ENCODE results near the gene KCNK3. TPM values are rescaled to one million over a fixed set of nuclear protein-coding genes. Genes with fewer than 3 reads are reported as not detected.

The KCNK3 gene
- total RNA-seq, 1 donor from 2014 or later = 21.7 TPM

DNA sequence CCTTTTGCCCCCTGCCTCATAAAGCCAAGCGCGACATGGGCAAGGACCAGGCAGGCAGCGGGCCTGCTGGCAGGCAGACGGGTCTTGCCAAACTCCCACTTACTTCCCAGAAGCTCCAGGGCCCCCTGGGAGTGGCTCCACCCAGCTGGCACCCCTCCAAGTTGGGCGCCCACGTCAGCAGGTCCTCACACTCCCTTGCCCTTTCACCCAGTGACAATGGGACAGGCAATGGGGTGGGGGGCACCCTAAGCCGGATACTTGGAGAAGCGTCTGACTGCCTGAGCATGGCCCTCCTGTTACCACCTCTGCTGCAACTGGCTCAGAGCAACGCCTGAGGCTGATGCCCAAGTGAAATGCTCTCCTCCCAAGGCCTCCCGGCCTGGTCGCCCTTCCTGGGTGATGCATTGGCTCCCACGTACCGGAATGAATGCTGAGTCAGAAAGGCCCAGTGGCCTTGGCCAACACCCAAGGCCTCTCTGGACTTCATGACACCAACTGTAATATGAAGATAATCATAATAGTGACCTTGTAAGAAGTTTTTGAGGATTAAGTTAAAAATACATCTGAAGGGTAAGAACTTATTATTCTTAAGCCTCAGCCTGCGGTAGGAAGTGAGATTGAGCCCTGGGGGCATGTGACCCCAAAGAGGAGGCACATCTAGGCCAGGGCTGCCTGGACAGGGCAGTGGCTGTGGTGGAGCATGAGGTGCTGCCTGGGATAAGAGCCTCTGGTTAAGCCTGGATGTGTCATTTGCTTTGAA, 31.6 kb downstream of the KCNK3 start:
- H3K27ac Mint-ChIP-seq (ENCODE audit: unreplicated experiment) = no peak overlapping the region
- no peak for DNase-seq
- H3K36me3 Mint-ChIP-seq (ENCODE audit: unreplicated experiment) = no peaks in the 10 kb centered on the region
- no peaks in the 10 kb centered on the region for H3K27me3 Mint-ChIP-seq (ENCODE audit: unreplicated experiment)
- TF ChIP-seq, protein P1, sequence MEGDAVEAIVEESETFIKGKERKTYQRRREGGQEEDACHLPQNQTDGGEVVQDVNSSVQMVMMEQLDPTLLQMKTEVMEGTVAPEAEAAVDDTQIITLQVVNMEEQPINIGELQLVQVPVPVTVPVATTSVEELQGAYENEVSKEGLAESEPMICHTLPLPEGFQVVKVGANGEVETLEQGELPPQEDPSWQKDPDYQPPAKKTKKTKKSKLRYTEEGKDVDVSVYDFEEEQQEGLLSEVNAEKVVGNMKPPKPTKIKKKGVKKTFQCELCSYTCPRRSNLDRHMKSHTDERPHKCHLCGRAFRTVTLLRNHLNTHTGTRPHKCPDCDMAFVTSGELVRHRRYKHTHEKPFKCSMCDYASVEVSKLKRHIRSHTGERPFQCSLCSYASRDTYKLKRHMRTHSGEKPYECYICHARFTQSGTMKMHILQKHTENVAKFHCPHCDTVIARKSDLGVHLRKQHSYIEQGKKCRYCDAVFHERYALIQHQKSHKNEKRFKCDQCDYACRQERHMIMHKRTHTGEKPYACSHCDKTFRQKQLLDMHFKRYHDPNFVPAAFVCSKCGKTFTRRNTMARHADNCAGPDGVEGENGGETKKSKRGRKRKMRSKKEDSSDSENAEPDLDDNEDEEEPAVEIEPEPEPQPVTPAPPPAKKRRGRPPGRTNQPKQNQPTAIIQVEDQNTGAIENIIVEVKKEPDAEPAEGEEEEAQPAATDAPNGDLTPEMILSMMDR (IDR thresholded peaks at IDR 0.05; ENCODE audit: partially characterized antibody, unreplicated experiment) = no peak
- no peak overlapping the region for H3K4me3 Mint-ChIP-seq (ENCODE audit: unreplicated experiment)
- peaks cover 9% of the 10 kb centered on the region for H3K9me3 Mint-ChIP-seq (ENCODE audit: unreplicated experiment)
- H3K4me1 Mint-ChIP-seq (ENCODE audit: low read depth, unreplicated experiment) = peaks cover 7% of the 10 kb centered on the region

DNA sequence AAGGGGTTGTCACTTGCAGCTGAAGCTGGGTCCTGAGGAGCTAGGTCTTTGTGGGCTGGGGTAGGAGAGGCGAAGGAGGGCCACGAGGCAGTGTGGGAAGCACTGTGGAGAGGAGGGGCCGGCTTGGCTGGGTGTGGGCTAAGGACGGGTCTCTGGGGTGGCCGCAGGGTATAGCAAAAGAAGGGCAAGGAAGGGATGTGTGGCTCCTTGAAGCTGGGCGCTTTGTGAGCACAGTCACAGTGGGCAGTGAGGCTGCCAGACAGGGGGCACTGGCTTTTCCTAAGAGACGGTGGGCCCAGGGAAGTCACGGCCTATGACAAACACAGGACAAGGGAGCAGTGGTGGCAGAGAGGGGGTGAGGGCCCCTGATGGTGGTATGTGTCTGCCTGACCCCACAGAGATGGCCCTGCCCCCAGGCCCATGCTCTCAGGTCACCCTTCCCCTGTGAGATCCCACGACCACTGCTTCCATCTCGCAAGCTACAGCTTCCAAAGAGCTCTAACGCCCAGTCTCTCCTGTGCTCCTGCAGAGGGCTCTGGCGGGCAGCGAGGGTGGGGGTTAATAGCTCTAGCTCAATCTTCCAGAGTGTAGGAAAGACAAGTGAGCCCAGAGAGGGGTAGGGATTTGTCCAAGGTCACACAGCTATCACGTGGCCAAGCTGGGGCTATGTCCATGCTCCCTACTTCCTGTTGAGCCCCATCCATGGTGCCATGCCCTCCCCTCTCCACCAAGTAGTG, 32.4 kb downstream of the KCNK3 start:
- no peak overlapping the region for H3K27ac Mint-ChIP-seq (ENCODE audit: unreplicated experiment)
- H3K36me3 Mint-ChIP-seq (ENCODE audit: unreplicated experiment) = no peaks in the 10 kb centered on the region
- TF ChIP-seq, protein P1 (IDR thresholded peaks at IDR 0.05; ENCODE audit: partially characterized antibody, unreplicated experiment) = no peak
- H3K4me1 Mint-ChIP-seq (ENCODE audit: low read depth, unreplicated experiment) = peaks cover 7% of the 10 kb centered on the region
- no peak overlapping the region for H3K4me3 Mint-ChIP-seq (ENCODE audit: unreplicated experiment)
- no peaks in the 10 kb centered on the region for H3K27me3 Mint-ChIP-seq (ENCODE audit: unreplicated experiment)
- DNase-seq = no peak
- H3K9me3 Mint-ChIP-seq (ENCODE audit: unreplicated experiment) = peaks cover 9% of the 10 kb centered on the region

- H3K4me3 Mint-ChIP-seq (ENCODE audit: unreplicated experiment) = no peak overlapping the region
- peaks cover 9% of the 10 kb centered on the region for H3K9me3 Mint-ChIP-seq (ENCODE audit: unreplicated experiment)
- H3K27ac Mint-ChIP-seq (ENCODE audit: unreplicated experiment) = no peak overlapping the region
- peaks cover 7% of the 10 kb centered on the region for H3K4me1 Mint-ChIP-seq (ENCODE audit: low read depth, unreplicated experiment)
- no peak for DNase-seq
- no peaks in the 10 kb centered on the region for H3K27me3 Mint-ChIP-seq (ENCODE audit: unreplicated experiment)
- TF ChIP-seq, protein P1 (IDR thresholded peaks at IDR 0.05; ENCODE audit: partially characterized antibody, unreplicated experiment) = no peak
- no peaks in the 10 kb centered on the region for H3K36me3 Mint-ChIP-seq (ENCODE audit: unreplicated experiment)
Observed at GRCh38 chr2:26725521-26725820, 32.9 kb downstream of the KCNK3 start.

DNA sequence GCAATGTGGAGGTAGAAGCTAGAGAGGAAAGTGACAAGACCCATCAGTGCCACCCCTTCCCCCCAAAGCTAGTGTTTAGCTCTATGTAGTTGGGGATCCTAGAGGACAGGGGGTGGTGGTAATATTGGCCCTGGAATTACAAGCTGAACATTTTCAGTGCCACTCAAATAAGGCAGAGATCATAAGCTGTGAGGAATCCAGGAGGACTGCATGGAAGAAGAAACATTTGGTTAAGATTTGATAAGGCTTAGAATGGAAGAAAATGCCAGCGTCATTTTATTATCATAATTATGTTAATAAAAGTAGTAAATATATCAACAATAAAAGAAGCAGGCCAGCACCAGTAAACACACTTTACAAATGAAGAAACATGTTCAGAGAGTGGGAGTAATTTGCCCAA, 33.7 kb downstream of the KCNK3 start:
- H3K4me1 Mint-ChIP-seq (ENCODE audit: low read depth, unreplicated experiment) = peaks cover 7% of the 10 kb centered on the region
- H3K4me3 Mint-ChIP-seq (ENCODE audit: unreplicated experiment) = no peak overlapping the region
- TF ChIP-seq, protein P1 (IDR thresholded peaks at IDR 0.05; ENCODE audit: partially characterized antibody, unreplicated experiment) = no peak
- no peaks in the 10 kb centered on the region for H3K36me3 Mint-ChIP-seq (ENCODE audit: unreplicated experiment)
- peak overlapping the region; percentile 28 for H3K27ac Mint-ChIP-seq (ENCODE audit: unreplicated experiment)
- H3K27me3 Mint-ChIP-seq (ENCODE audit: unreplicated experiment) = peaks cover 1% of the 10 kb centered on the region
- no peak for DNase-seq
- peaks cover 9% of the 10 kb centered on the region for H3K9me3 Mint-ChIP-seq (ENCODE audit: unreplicated experiment)
